ENCODE data around the gene WDFY2.
A peak's percentile ranks its signal among the peaks of the same experiment; 100 is the strongest.

WDFY2 gene

GRCh38 chr13:51581148-51581820 lies 3.0 kb upstream of the WDFY2 start:
- Histone ChIP-seq H3K4me3 (ENCODE audit: low read length) (peak overlapping the region; percentile 36), H2AFZ (ENCODE audit: low read depth, low read length) (peak overlapping the region; percentile 54; the same call in 1 of the 2 replicates), H3K4me2 (ENCODE audit: low read length) (peak overlapping the region; percentile 74), H3K4me1 (ENCODE audit: low read length) (peaks cover 47% of the 10 kb centered on the region), H3K79me2 (ENCODE audit: low read length) (peaks cover 19% of the 10 kb centered on the region), H3K9ac (ENCODE audit: low read length) (peak overlapping the region; percentile 6; the same call in 1 of the 2 replicates), H3K36me3 (replicated peaks; ENCODE audit: low read depth, low read length) (peaks cover 3% of the 10 kb centered on the region), H3K27ac (ENCODE audit: low read length) (peak overlapping the region; percentile 49), H3K9me3 (ENCODE audit: insufficient read depth, low read length) (no peaks in the 10 kb centered on the region), H4K20me1 (ENCODE audit: insufficient read depth, low read length) (0 out of 2 replicates have a peak, but pooled peaks cover 4% of the 10 kb centered on the region), H3K27me3 (ENCODE audit: low read depth, low read length) (no peaks in the 10 kb centered on the region)
- no peak for TF ChIP-seq CTCF (IDR thresholded peaks at IDR 0.05; ENCODE audit: low read depth, low read length)
- TF ChIP-seq EZH2phosphoT487 (IDR thresholded peaks at IDR 0.05; ENCODE audit: low read depth): no peak

- Histone ChIP-seq H2AFZ (ENCODE audit: low read depth, low read length) (peak overlapping the region; percentile 85), H3K4me3 (ENCODE audit: low read length) (peak overlapping the region; percentile 92), H3K9ac (ENCODE audit: low read length) (peak overlapping the region; percentile 82), H3K4me2 (ENCODE audit: low read length) (peak overlapping the region; percentile 89), H3K36me3 (replicated peaks; ENCODE audit: low read depth, low read length) (peaks cover 10% of the 10 kb centered on the region), H3K9me3 (ENCODE audit: insufficient read depth, low read length) (no peaks in the 10 kb centered on the region), H3K4me1 (ENCODE audit: low read length) (peaks cover 45% of the 10 kb centered on the region), H3K79me2 (ENCODE audit: low read length) (peaks cover 40% of the 10 kb centered on the region), H3K27me3 (ENCODE audit: low read depth, low read length) (no peaks in the 10 kb centered on the region), H3K27ac (ENCODE audit: low read length) (peak overlapping the region; percentile 83), H4K20me1 (ENCODE audit: insufficient read depth, low read length) (peaks cover 9% of the 10 kb centered on the region; the same call in 1 of the 2 replicates)
- TF ChIP-seq EZH2phosphoT487 (IDR thresholded peaks at IDR 0.05; ENCODE audit: low read depth) (no peak), CTCF (IDR thresholded peaks at IDR 0.05; ENCODE audit: low read depth, low read length) (no peak)
These were observed 790 bp upstream of the WDFY2 start for GRCh38 chr13:51583469-51583874.

GRCh38 chr13:51584731-51585672 lies 740 bp downstream of the WDFY2 start:
- H3K36me3 ChIP-seq (replicated peaks; ENCODE audit: low read depth, low read length): peaks cover 10% of the 10 kb centered on the region
- TF ChIP-seq EZH2phosphoT487 (IDR thresholded peaks at IDR 0.05; ENCODE audit: low read depth): no peak
- TF ChIP-seq CTCF (IDR thresholded peaks at IDR 0.05; ENCODE audit: low read depth, low read length): 0 out of 2 replicates have a peak, but pooled peaks have one; percentile 7
- peak overlapping the region; percentile 75 for H2AFZ ChIP-seq (ENCODE audit: low read depth, low read length)
- peaks cover 40% of the 10 kb centered on the region for H3K4me1 ChIP-seq (ENCODE audit: low read length)
- peaks cover 9% of the 10 kb centered on the region; the same call in 1 of the 2 replicates for H4K20me1 ChIP-seq (ENCODE audit: insufficient read depth, low read length)
- H3K27me3 ChIP-seq (ENCODE audit: low read depth, low read length): no peaks in the 10 kb centered on the region
- peak overlapping the region; percentile 64 for H3K27ac ChIP-seq (ENCODE audit: low read length)
- no peaks in the 10 kb centered on the region for H3K9me3 ChIP-seq (ENCODE audit: insufficient read depth, low read length)
- H3K4me3 ChIP-seq (ENCODE audit: low read length): peak overlapping the region; percentile 92
- peak overlapping the region; percentile 87 for H3K9ac ChIP-seq (ENCODE audit: low read length)
- peaks cover 55% of the 10 kb centered on the region for H3K79me2 ChIP-seq (ENCODE audit: low read length)
- peak overlapping the region; percentile 82 for H3K4me2 ChIP-seq (ENCODE audit: low read length)

GRCh38 chr13:51585696-51586095 lies 1.4 kb downstream of the WDFY2 start:
- peaks cover 40% of the 10 kb centered on the region for H3K4me1 ChIP-seq (ENCODE audit: low read length)
- peaks cover 9% of the 10 kb centered on the region; the same call in 1 of the 2 replicates for H4K20me1 ChIP-seq (ENCODE audit: insufficient read depth, low read length)
- peak overlapping the region; percentile 87 for H3K9ac ChIP-seq (ENCODE audit: low read length)
- peaks cover 10% of the 10 kb centered on the region for H3K36me3 ChIP-seq (replicated peaks; ENCODE audit: low read depth, low read length)
- no peaks in the 10 kb centered on the region for H3K9me3 ChIP-seq (ENCODE audit: insufficient read depth, low read length)
- 0 out of 2 replicates have a peak overlapping the region, but pooled peaks have one; percentile 75 for H2AFZ ChIP-seq (ENCODE audit: low read depth, low read length)
- peak overlapping the region; percentile 92 for H3K4me3 ChIP-seq (ENCODE audit: low read length)
- H3K4me2 ChIP-seq (ENCODE audit: low read length): peak overlapping the region; percentile 82
- H3K79me2 ChIP-seq (ENCODE audit: low read length): peaks cover 56% of the 10 kb centered on the region
- H3K27me3 ChIP-seq (ENCODE audit: low read depth, low read length): no peaks in the 10 kb centered on the region
- peak overlapping the region; percentile 64 for H3K27ac ChIP-seq (ENCODE audit: low read length)
- TF ChIP-seq EZH2phosphoT487 (IDR thresholded peaks at IDR 0.05; ENCODE audit: low read depth) (no peak), CTCF (IDR thresholded peaks at IDR 0.05; ENCODE audit: low read depth, low read length) (no peak)
